Mesenchymal stem cell (in vitro differentiated cells and primary cell): ENCODE results near the gene MEX3D.
A peak's percentile ranks its signal among the peaks of the same experiment; 100 is the strongest.

Experiments used
- DNase-seq: peaks from one replicate; pipeline ENCODE4 v3.0.0-alpha.2; 2013
- H2AFZ ChIP-seq: one replicate; pipeline ENCODE4 v1.6.1; 2013; ENCODE audit warnings: low read depth, mild to moderate bottlenecking, control low read depth, inconsistent platforms, low read length, moderate library complexity
- H2AK5ac ChIP-seq: 2 replicates; pipeline ENCODE4 v1.6.1; 2013; ENCODE audit warnings: low read length, moderate library complexity, mild to moderate bottlenecking, inconsistent platforms; ENCODE audit not compliant: severe bottlenecking
- H2BK120ac ChIP-seq: one replicate; pipeline ENCODE4 v1.6.1; 2013; ENCODE audit warnings: low read depth, mild to moderate bottlenecking, inconsistent platforms, low read length, moderate library complexity
- H2BK12ac ChIP-seq, 2 experiments: one replicate each; pipeline ENCODE4 v1.6.1; 2013; ENCODE audit warnings: inconsistent platforms in 2 of 2, low read length in 2 of 2, mild to moderate bottlenecking in 2 of 2, moderate library complexity in 2 of 2, control low read depth in 1 of 2
- H2BK15ac ChIP-seq: one replicate; pipeline ENCODE4 v1.6.1; 2013; ENCODE audit warnings: mild to moderate bottlenecking, low read depth, inconsistent platforms; ENCODE audit not compliant: poor library complexity, severe bottlenecking
- H2BK5ac ChIP-seq: 2 replicates; pipeline ENCODE4 v1.6.1; 2013; ENCODE audit warnings: low read depth, mild to moderate bottlenecking, low read length, control low read depth, inconsistent platforms; ENCODE audit not compliant: poor library complexity, severe bottlenecking
- H3K14ac ChIP-seq, 2 experiments: one replicate each; pipeline ENCODE4 v1.6.1; 2013; ENCODE audit warnings: inconsistent platforms in 2 of 2, low read length in 2 of 2, control low read depth in 1 of 2, mild to moderate bottlenecking in 1 of 2, moderate library complexity in 1 of 2
- H3K18ac ChIP-seq, 2 experiments: one replicate each; pipeline ENCODE4 v1.6.1; 2013; ENCODE audit warnings: inconsistent platforms in 2 of 2, low read length in 2 of 2, control low read depth in 1 of 2, low read depth in 1 of 2, mild to moderate bottlenecking in 1 of 2
- H3K23ac ChIP-seq, 2 experiments: one replicate each; pipeline ENCODE4 v1.6.1; 2013; ENCODE audit warnings: inconsistent platforms in 2 of 2, low read length in 2 of 2, mild to moderate bottlenecking in 2 of 2, moderate library complexity in 2 of 2, control low read depth in 1 of 2
- H3K27ac ChIP-seq: 2 replicates; pipeline ENCODE4 v1.5.1; 2013; ENCODE audit warnings: mild to moderate bottlenecking, moderate library complexity, low read length, control low read depth, inconsistent platforms; ENCODE audit not compliant: poor library complexity, severe bottlenecking
- H3K27me3 ChIP-seq, 2 experiments: 2 replicates each; pipeline versions ENCODE4 v1.6.1 to v1.7.0; 2013; ENCODE audit warnings: low read length in 2 of 2, mild to moderate bottlenecking in 2 of 2, moderate library complexity in 2 of 2, control low read depth in 1 of 2, inconsistent platforms in 1 of 2; ENCODE audit not compliant: control insufficient read depth in 1 of 2, insufficient read depth in 1 of 2
- H3K36me3 ChIP-seq, 2 experiments: 2 replicates each; pipeline versions ENCODE4 v1.6.1 to v1.7.0; 2013; ENCODE audit warnings: low read length in 2 of 2, control low read depth in 1 of 2, inconsistent platforms in 1 of 2, low read depth in 1 of 2, mild to moderate bottlenecking in 1 of 2; ENCODE audit not compliant: insufficient read depth in 2 of 2, control insufficient read depth in 1 of 2
- H3K4ac ChIP-seq, 2 experiments: one replicate each; pipeline ENCODE4 v1.6.1; 2013; ENCODE audit warnings: inconsistent platforms in 2 of 2, low read length in 2 of 2, mild to moderate bottlenecking in 2 of 2, moderate library complexity in 2 of 2, control low read depth in 1 of 2, low read depth in 1 of 2
- H3K4me1 ChIP-seq: 2 replicates; pipeline ENCODE4 v1.6.1; 2013; ENCODE audit warnings: low read depth, low read length, control low read depth; ENCODE audit not compliant: control insufficient read depth, insufficient read depth
- H3K4me2 ChIP-seq: 2 replicates; pipeline ENCODE4 v1.6.1; 2013; ENCODE audit warnings: low read length, mild to moderate bottlenecking, inconsistent platforms; ENCODE audit not compliant: poor library complexity, severe bottlenecking
- H3K4me3 ChIP-seq, 2 experiments: 2 replicates each; pipeline versions ENCODE4 v1.5.1 to v1.7.0; 2013; ENCODE audit warnings: low read length in 2 of 2, mild to moderate bottlenecking in 2 of 2, control low read depth in 1 of 2, low read depth in 1 of 2; ENCODE audit not compliant: insufficient read depth in 1 of 2
- H3K79me1 ChIP-seq: replicated peaks from 2 replicates; pipeline ENCODE4 v1.6.1; 2013; ENCODE audit warnings: mild to moderate bottlenecking, control low read depth, low read length, inconsistent platforms; ENCODE audit not compliant: poor library complexity, severe bottlenecking
- H3K9ac ChIP-seq: 2 replicates; pipeline ENCODE4 v1.7.0; 2013; ENCODE audit warnings: mild to moderate bottlenecking, low read length, moderate library complexity
- H3K9me3 ChIP-seq: 2 replicates; pipeline ENCODE4 v1.7.0; 2013; ENCODE audit warnings: mild to moderate bottlenecking, low read length; ENCODE audit not compliant: control insufficient read depth
- H4K8ac ChIP-seq: one replicate; pipeline ENCODE4 v1.6.1; 2013; ENCODE audit warnings: inconsistent platforms, mild to moderate bottlenecking, low read length, moderate library complexity
- H4K91ac ChIP-seq: one replicate; pipeline ENCODE4 v1.6.1; 2013; ENCODE audit warnings: mild to moderate bottlenecking, low read length, inconsistent platforms
- WGBS: methylation state at CpG from one replicate; pipeline ENCODE4 v1.1.7; 2013; ENCODE audit warnings: mixed read lengths; 5-methylcytosine and 5-hydroxymethylcytosine counted together

Gene MEX3D

DNA sequence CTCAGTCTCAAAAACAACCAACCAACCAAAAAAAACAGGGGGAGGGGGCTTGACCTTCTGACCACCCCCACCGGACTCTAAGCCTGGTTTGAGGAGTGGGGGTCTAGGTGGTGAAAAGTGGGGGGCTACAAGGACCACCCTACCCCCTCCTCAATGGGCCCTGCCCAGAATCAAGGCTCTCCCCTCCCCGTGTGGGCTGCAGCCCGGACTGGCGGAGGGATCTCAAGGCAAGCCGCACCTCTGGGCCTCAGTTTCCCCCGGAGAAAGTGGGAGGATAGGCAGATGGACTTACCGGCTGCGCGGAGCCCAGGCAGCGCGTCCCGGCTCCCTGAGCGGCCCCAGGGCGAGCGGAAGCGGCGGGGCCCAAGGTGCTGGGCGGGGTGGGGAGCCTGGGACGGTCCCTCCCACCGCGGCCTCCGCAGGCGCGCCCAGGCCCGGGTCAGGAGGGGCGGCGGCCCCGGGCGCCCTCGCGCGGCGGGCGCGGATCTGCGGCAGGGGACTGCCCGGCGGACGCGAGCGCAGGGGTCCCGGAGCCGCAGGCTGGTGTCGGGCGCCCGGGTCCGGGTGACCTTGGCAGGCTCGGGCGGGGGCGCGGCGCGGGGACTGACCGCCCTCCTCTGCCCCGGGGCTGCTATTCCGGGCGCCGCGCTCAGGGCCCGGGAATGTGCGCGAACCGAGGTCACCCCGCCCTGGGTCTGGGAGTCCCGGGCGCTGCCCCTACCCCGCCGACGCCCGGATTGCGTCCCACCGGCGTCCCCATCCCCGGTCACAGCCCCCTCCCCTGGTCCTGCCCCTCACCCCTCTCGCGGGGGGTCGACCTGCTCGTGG is 55.2 kb downstream of the MEX3D start, which contains the start of gene ADAMTSL5:
TSS of gene ADAMTSL5 (minus strand) at position 349 of the 828 bp plus-strand sequence. CDS start 2,076 bp downstream, outside the sequence.
- Histone ChIP-seq H2BK5ac (peak within 1 kb of the TSS; percentile 24), H3K27me3 (peaks cover 4 to 44% of the 10 kb centered on the region in 2 experiments), H3K4ac (peak within 1 kb of the TSS in 1 of 2 experiments; percentile 75), H3K79me1 (peaks cover 8% of the 10 kb centered on the region), H2BK120ac (peak within 1 kb of the TSS; percentile 55), H2BK12ac (peak within 1 kb of the TSS in 1 of 2 experiments; percentile 38), H2AK5ac (peak within 1 kb of the TSS; percentile 10), H3K36me3 (peaks cover 0 to 9% of the 10 kb centered on the region in 2 experiments), H2AFZ (no peak within 1 kb of the TSS), H4K91ac (peak within 1 kb of the TSS; percentile 55), H3K14ac (peak within 1 kb of the TSS in 1 of 2 experiments; percentile 44), H3K9me3 (peaks cover 2% of the 10 kb centered on the region), H3K4me1 (peaks cover 27% of the 10 kb centered on the region), H3K23ac (no peak within 1 kb of the TSS), H3K9ac (peak within 1 kb of the TSS; percentile 76), H3K27ac (no peak within 1 kb of the TSS), H3K18ac (peak within 1 kb of the TSS; percentile 61 to 66), H3K4me2 (peak within 1 kb of the TSS; percentile 84), H4K8ac (peak within 1 kb of the TSS; percentile 81), H3K4me3 (peak within 1 kb of the TSS; percentile 66 to 71), H2BK15ac (peak within 1 kb of the TSS; percentile 4)
- WGBS, result 7% methylated on average over 40 of the region's 78 CpGs
- DNase-seq, result peak; percentile 61

DNA sequence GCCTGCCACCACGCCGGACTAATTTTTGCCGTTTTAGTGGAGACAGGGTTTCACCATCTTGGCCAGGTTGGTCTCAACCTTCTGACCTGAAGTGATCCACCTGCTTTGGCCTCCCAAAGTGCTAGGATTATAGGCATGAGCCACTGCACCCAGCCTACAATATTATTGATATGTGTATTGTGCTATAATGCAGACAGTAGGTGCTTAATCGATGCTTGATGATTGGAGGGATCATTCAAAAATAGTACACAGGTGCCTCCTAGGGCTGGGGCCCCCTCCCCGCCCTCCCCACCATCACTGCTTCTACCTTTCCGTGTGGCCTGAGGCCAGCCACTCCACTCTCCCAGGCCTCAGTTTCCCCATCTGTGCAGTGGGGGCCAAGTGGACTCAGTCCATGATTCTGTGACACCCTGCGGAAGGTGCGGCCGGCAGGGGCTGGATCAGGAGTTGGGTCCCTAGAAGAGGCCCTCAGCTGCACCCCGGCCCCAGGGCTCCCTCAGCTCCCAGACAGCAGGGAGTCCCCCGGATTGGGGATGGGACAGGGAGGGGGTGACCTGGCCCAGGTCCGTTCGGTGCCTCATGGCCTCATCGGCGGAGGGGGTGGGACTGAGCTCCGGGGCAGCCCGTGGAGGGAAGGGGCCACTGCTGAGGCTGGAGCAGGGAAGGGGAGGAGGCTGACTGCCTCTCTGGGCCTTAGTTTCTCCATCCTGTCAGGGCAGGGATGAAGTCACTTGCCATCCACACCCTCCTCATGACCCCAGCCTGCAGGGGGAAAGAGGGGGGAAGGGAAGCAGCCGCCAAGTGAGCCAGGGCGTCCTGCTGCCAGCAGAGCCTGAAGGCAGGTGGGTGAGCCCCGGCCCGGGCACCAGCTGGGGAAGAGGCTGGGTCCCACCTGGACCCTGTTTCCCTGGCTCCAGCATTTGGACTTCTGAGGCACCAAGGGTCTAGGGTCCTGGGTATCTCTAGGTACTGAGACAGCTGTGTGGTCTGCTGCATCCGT is 56.5 kb downstream of the MEX3D start:
- 79% methylated on average over 20 of the region's 22 CpGs for WGBS
- no peak overlapping the region for H2BK15ac ChIP-seq
- H2AFZ ChIP-seq, result no peak overlapping the region
- H3K18ac ChIP-seq, result no peak overlapping the region
- H3K9me3 ChIP-seq, result peaks cover 2% of the 10 kb centered on the region
- no peak overlapping the region for H4K8ac ChIP-seq
- no peak overlapping the region for H3K4me2 ChIP-seq
- H3K79me1 ChIP-seq, result peaks cover 8% of the 10 kb centered on the region
- DNase-seq, result no peak
- no peak overlapping the region for H2BK12ac ChIP-seq
- H3K4me1 ChIP-seq, result peaks cover 33% of the 10 kb centered on the region
- H2BK120ac ChIP-seq, result no peak overlapping the region
- no peak overlapping the region for H3K4ac ChIP-seq
- no peak overlapping the region for H3K9ac ChIP-seq
- H3K27me3 ChIP-seq, result peaks cover 4 to 44% of the 10 kb centered on the region in 2 experiments
- no peak overlapping the region for H2BK5ac ChIP-seq
- H3K4me3 ChIP-seq, result peak overlapping the region in 1 of 2 experiments; percentile 2
- peak overlapping the region; percentile 10 for H2AK5ac ChIP-seq
- H3K36me3 ChIP-seq, result peaks cover 0 to 9% of the 10 kb centered on the region in 2 experiments
- no peak overlapping the region for H3K23ac ChIP-seq
- H3K27ac ChIP-seq, result no peak overlapping the region
- H4K91ac ChIP-seq, result no peak overlapping the region
- H3K14ac ChIP-seq, result peak overlapping the region in 1 of 2 experiments; percentile 44

DNA sequence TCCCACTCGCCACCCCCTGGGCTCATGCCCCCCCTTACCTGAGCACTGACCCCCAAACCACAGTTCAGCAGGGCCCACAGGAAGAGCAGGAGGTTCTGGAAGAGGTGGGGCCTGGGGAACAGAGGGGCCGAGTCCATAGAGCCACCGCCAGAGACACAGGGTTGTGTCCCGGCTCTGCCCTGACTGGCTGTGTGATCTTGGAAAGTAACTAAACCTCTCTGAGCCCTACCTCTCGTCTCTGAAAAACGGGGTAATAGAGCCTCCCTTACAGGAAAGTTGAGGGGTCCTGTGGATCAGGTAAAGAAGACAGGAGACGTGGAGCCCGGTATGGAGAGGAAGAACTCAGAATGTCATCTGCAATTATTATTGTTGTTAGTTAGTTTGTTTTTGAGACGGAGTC is 57.3 kb downstream of the MEX3D start:
- no peak overlapping the region for H2BK12ac ChIP-seq
- no peaks in the 10 kb centered on the region for H3K9me3 ChIP-seq
- H3K36me3 ChIP-seq, result peaks cover 0 to 13% of the 10 kb centered on the region in 2 experiments
- no peak overlapping the region for H2BK15ac ChIP-seq
- no peak overlapping the region for H3K23ac ChIP-seq
- H2BK120ac ChIP-seq, result no peak overlapping the region
- no peak for DNase-seq
- peaks cover 33% of the 10 kb centered on the region for H3K4me1 ChIP-seq
- peaks cover 8% of the 10 kb centered on the region for H3K79me1 ChIP-seq
- no peak overlapping the region for H3K27ac ChIP-seq
- H3K4me2 ChIP-seq, result no peak overlapping the region
- no peak overlapping the region for H2BK5ac ChIP-seq
- H3K9ac ChIP-seq, result no peak overlapping the region
- no peak overlapping the region for H3K18ac ChIP-seq
- WGBS, result 67% methylated on average over 8 of the region's 9 CpGs
- H3K4ac ChIP-seq, result no peak overlapping the region
- peak overlapping the region; percentile 57 for H4K91ac ChIP-seq
- H4K8ac ChIP-seq, result no peak overlapping the region
- peak overlapping the region in 1 of 2 experiments; percentile 23 for H3K14ac ChIP-seq
- H3K4me3 ChIP-seq, result no peak overlapping the region
- H2AK5ac ChIP-seq, result no peak overlapping the region
- no peak overlapping the region for H2AFZ ChIP-seq
- H3K27me3 ChIP-seq, result peaks cover 0 to 42% of the 10 kb centered on the region in 2 experiments
